Spleen (tissue), 13 donors: ENCODE results near the gene POGLUT2. TPM values are rescaled to one million over a fixed set of nuclear protein-coding genes. Genes with fewer than 3 reads are reported as not detected.

Experiments
- DNase-seq: peaks from one replicate; pipeline ENCODE4 v3.0.0-alpha.2; 2020
- H3K27ac ChIP-seq, 8 donors: fragments of 200-600 bp; sonication (generic) in 7 of 8; 1 replicate in 4 of 8; 2 replicates in 4 of 8; pipeline versions ENCODE4 v1.5.0 to v1.8.0; 2016 to 2021; ENCODE audit warnings: inconsistent platforms in 4 of 8, mild to moderate bottlenecking in 4 of 8, moderate library complexity in 1 of 8
- H3K27me3 ChIP-seq, 7 donors: fragments of 200-600 bp; sonication (generic) in 6 of 7; replicated peaks in 1 of 7; 1 replicate in 4 of 7; 2 replicates in 3 of 7; pipeline versions ENCODE4 v1.5.0 to v1.8.0; 2016 to 2021; ENCODE audit warnings: inconsistent platforms in 3 of 7, mild to moderate bottlenecking in 1 of 7
- H3K36me3 ChIP-seq, 6 donors: fragments of 200-600 bp; sonication (generic) in 5 of 6; 1 replicate in 4 of 6; 2 replicates in 2 of 6; pipeline versions ENCODE4 v1.5.0 to v1.8.0; 2016 to 2021; ENCODE audit warnings: inconsistent platforms in 2 of 6
- H3K4me1 ChIP-seq, 6 donors: fragments of 200-600 bp; sonication (generic) in 5 of 6; 1 replicate in 3 of 6; 2 replicates in 3 of 6; pipeline versions ENCODE4 v1.5.0 to v1.8.0; 2016 to 2021; ENCODE audit warnings: inconsistent platforms in 3 of 6
- H3K4me3 ChIP-seq, 8 donors: fragments of 200-600 bp; sonication (generic) in 7 of 8; 1 replicate in 4 of 8; 2 replicates in 4 of 8; pipeline versions ENCODE4 v1.5.0 to v1.8.0; 2016 to 2021; ENCODE audit warnings: inconsistent platforms in 4 of 8, mild to moderate bottlenecking in 4 of 8, moderate library complexity in 2 of 8
- H3K9me3 ChIP-seq, 8 donors: fragments of 200-600 bp; sonication (generic) in 7 of 8; 1 replicate in 4 of 8; 2 replicates in 4 of 8; pipeline versions ENCODE4 v1.5.0 to v1.8.0; 2016 to 2021; ENCODE audit warnings: inconsistent platforms in 4 of 8
- CTCF ChIP-seq, 11 experiments: fragments of 200-600 bp in 7 of 11; fragments of 450-650 bp in 4 of 11; sonication (generic) in 4 of 11; IDR thresholded peaks in 8 of 11; conservative IDR thresholded peaks in 3 of 11; 1 replicate in 7 of 11; 2 replicates in 4 of 11; pipeline versions ENCODE4 v1.4.0 to v1.8.0; 2016 to 2021; ENCODE audit warnings: antibody characterized with exemption in 11 of 11, inconsistent platforms in 4 of 11, mild to moderate bottlenecking in 1 of 11
- POLR2A ChIP-seq, 3 donors: fragments of 450-650 bp; IDR thresholded peaks; one replicate each; pipeline ENCODE4 v1.5.1; 2017; ENCODE audit warnings: antibody characterized with exemption in 3 of 3, mild to moderate bottlenecking in 1 of 3
- POLR2AphosphoS5 ChIP-seq, 3 donors: sonication (generic); formaldehyde crosslinking; IDR thresholded peaks; one replicate each; pipeline ENCODE4 v1.5.1; 2017; ENCODE audit warnings: antibody characterized with exemption in 3 of 3
- WGBS, 5 donors: extraction: QIAGEN DNeasy Blood & Tissue Kit in 3 of 5; methylation state at CpG; one replicate each; pipeline versions ENCODE4 v1.1.5 to v1.1.7; 2013 to 2018; 5-methylcytosine and 5-hydroxymethylcytosine counted together
- intact Hi-C: fragments of 100-400 bp; cut with DNase I; formaldehyde crosslinking; loops from one replicate; pipeline ENCODE4 v1.15.0; 2023; ENCODE audit warnings: low total_unique reads
- long read RNA-seq, 2 donors: transcript quantifications; one replicate each; lab custom pipeline, GENCODE V29; 2026
- polyA plus RNA-seq, 3 donors: library from polyadenylated mRNA; stranded (reverse); fragments of 200-250 nt; gene quantifications; one replicate each; pipeline ENCODE4 v1.2.1, GENCODE V29; 2013
- total RNA-seq, 7 donors: library from RNA; depleted of rRNA in 3 of 7; stranded (reverse); fragments of >200 nt in 3 of 7; fragmentation: NEBNext Ultra II Directional in 4 of 7; extraction: Animal tissue kit (Norgen Biotek cat#: 25700) in 4 of 7; gene quantifications; one replicate each; pipeline versions ENCODE4 v1.1.0 to v1.2.1, GENCODE V29; 2016 to 2021
- donor health status: healthy with polysubstance abuse.
- donor health status: DM: no; HTN: no; CAD: no; lungs with moderate emphysema.
- donor health status: DM: no; HTN: no; CAD: no.
- donor health status: Bipolar disorder and iron deficiency.
- donor health status: healthy.
- donor health status: DM: no; HTN: no; CAD: no.
- donor health status: DM: yes; HTN: yes; CAD: no.

Gene POGLUT2
- 1 to 10 TPM; 2.8 to 5.5 (median 4.5) TPM for total RNA-seq
- 1 to 10 TPM in 2 of 3 donors, under 1 TPM in 1; 0.89 to 1.7 (median 1.3) TPM for polyA plus RNA-seq
- long read RNA-seq, donor 1, transcript KDELC1-201 (10 exons, 2,060 nt) = major isoform, 5 of 5 reads
- long read RNA-seq, donor 1, partial matches to known transcripts = 0 of 5 reads
- long read RNA-seq, donor 1, other reads (novel, unspliced or antisense) = 0 of 5 reads
- long read RNA-seq, donor 2, partial matches to known transcripts = 0 of 1 reads
- long read RNA-seq, donor 2, other reads (novel, unspliced or antisense) = 0 of 1 reads

- Histone ChIP-seq H3K36me3 (no peaks in the 10 kb centered on the region), H3K27ac (peak within 1 kb of the TSS; percentile 58 to 86 (median 84)), H3K9me3 (no peaks in the 10 kb centered on the region), H3K27me3 (peaks cover 0 to 22% (median 12%) of the 10 kb centered on the region in 7 donors), H3K4me1 (peaks cover 17 to 63% (median 43%) of the 10 kb centered on the region in 6 donors), H3K4me3 (peak within 1 kb of the TSS; percentile 69 to 89 (median 82))
- peak; percentile 88 for DNase-seq
- TF ChIP-seq POLR2AphosphoS5 (IDR thresholded peaks at IDR 0.05) (peak; percentile 39 to 73 (median 70)), POLR2A (IDR thresholded peaks at IDR 0.05) (no peak)
- intact Hi-C loops = no loop called here
- WGBS, 5 donors = 0 to 1% (median 1%) methylated on average over 48 to 72 of the region's 72 CpGs
Measured at GRCh38 chr13:102798581-102799425, at the start of gene POGLUT2, which contains the start of gene BIVM. Gene POGLUT2 (minus strand): TSS chr13:102798976. CDS start chr13:102798670, 306 bp downstream. Gene BIVM (plus strand): TSS chr13:102799119. CDS start chr13:102807268, 8,149 bp downstream.

GRCh38 chr13:102847272-102848234 lies 48.8 kb upstream of the POGLUT2 start:
- peak overlapping the region in 7 of 8 donors; percentile 87 to 97 (median 95) for H3K4me3 ChIP-seq
- WGBS, 5 donors = 19 to 25% (median 25%) methylated on average over 12 of the region's 12 CpGs
- H3K36me3 ChIP-seq = peaks cover 0 to 23% (median 9%) of the 10 kb centered on the region in 6 donors
- peak overlapping the region; percentile 94 to 100 (median 98) for H3K27ac ChIP-seq
- DNase-seq = peak; percentile 77
- peaks cover 21 to 66% (median 45%) of the 10 kb centered on the region in 6 donors for H3K4me1 ChIP-seq
- H3K9me3 ChIP-seq = no peaks in the 10 kb centered on the region
- H3K27me3 ChIP-seq = no peaks in the 10 kb centered on the region
- TF ChIP-seq POLR2A (IDR thresholded peaks at IDR 0.05) (no peak), CTCF (IDR thresholded peaks at IDR 0.05 in 8 of 11, conservative IDR thresholded peaks at IDR 0.05 in 3 of 11) (peak; percentile 36 to 73 (median 69))
- intact Hi-C loops = loop anchor here (5.0 kb wide), 2 partner anchors 250 to 265 kb away; partner anchors contain the start of gene TPP2

- 0 to 1% (median 0%) methylated on average over 31 of the region's 31 CpGs for WGBS, 5 donors
- intact Hi-C loops = loop anchor here (5.0 kb wide), 2 partner anchors 249 to 264 kb away; partner anchors contain the start of gene TPP2
- DNase-seq = peak; percentile 89
Measured at GRCh38 chr13:102846261-102847015, 47.7 kb upstream of the POGLUT2 start.

More at GRCh38 chr13:102846261-102847015, 47.7 kb upstream of the POGLUT2 start:
- no peaks in the 10 kb centered on the region for H3K9me3 ChIP-seq
- no peaks in the 10 kb centered on the region for H3K27me3 ChIP-seq
- H3K4me3 ChIP-seq = peak overlapping the region; percentile 84 to 97 (median 93)
- peaks cover 0 to 14% (median 5%) of the 10 kb centered on the region in 6 donors for H3K36me3 ChIP-seq
- peaks cover 21 to 57% (median 45%) of the 10 kb centered on the region in 6 donors for H3K4me1 ChIP-seq
- TF ChIP-seq POLR2AphosphoS5 (IDR thresholded peaks at IDR 0.05) (peak in 1 of 3 donors; percentile 44), POLR2A (IDR thresholded peaks at IDR 0.05) (peak in 1 of 3 donors; percentile 33), CTCF (IDR thresholded peaks at IDR 0.05 in 8 of 11, conservative IDR thresholded peaks at IDR 0.05 in 3 of 11) (peak in 4 of 11 experiments; percentile 13 to 35 (median 23))
- H3K27ac ChIP-seq = peak overlapping the region; percentile 94 to 100 (median 98)
